Ascending aorta (tissue), 2 donors: ENCODE measurements around the gene TRMT44. TPM values are rescaled to one million over a fixed set of nuclear protein-coding genes. Genes with fewer than 3 reads are reported as not detected.
"Not testable (repeated sequence)": the region's sequence is repeated elsewhere in the genome, so short reads cannot be mapped to it uniquely, and the experiment has no call there.

Experiments used
- DNase-seq, 2 donors: peaks; one replicate each; pipeline ENCODE4 v3.0.0-alpha.2; 2019; ENCODE audit warnings: low spot score in 2 of 2
- H3K27ac ChIP-seq, 2 donors: fragments of 200-600 bp; sonication (generic); one replicate each; pipeline ENCODE4 v1.5.1; 2016 to 2017; ENCODE audit warnings: mild to moderate bottlenecking in 1 of 2
- H3K27me3 ChIP-seq: fragments of 200-600 bp; sonication (generic); one replicate; pipeline ENCODE4 v1.5.1; 2017
- H3K36me3 ChIP-seq, 2 donors: fragments of 200-600 bp; sonication (generic); one replicate each; pipeline ENCODE4 v1.5.1; 2016
- H3K4me1 ChIP-seq, 2 donors: fragments of 200-600 bp; sonication (generic); one replicate each; pipeline ENCODE4 v1.5.1; 2016 to 2017; ENCODE audit warnings: mild to moderate bottlenecking in 1 of 2
- H3K4me3 ChIP-seq, 2 donors: fragments of 200-600 bp; sonication (generic); one replicate each; pipeline ENCODE4 v1.5.1; 2016 to 2017; ENCODE audit warnings: mild to moderate bottlenecking in 1 of 2
- H3K9me3 ChIP-seq, 2 donors: fragments of 200-600 bp; sonication (generic); one replicate each; pipeline ENCODE4 v1.5.1; 2016
- intact Hi-C: fragments of 100-400 bp; cut with DNase I; formaldehyde crosslinking; loops from one replicate; pipeline ENCODE4 v1.15.1; 2023
- total RNA-seq: library from RNA; depleted of rRNA; stranded (reverse); fragments of >200 nt; gene quantifications from one replicate; pipeline ENCODE4 v1.1.0, GENCODE V29; 2016
- TF ChIP-seq, protein P1 (sequence below), 3 experiments: fragments of 200-600 bp in 2 of 3; fragments of 450-650 bp in 1 of 3; sonication (generic) in 2 of 3; IDR thresholded peaks; one replicate each; pipeline ENCODE4 v1.5.1; 2016 to 2019; ENCODE audit warnings: antibody characterized with exemption in 3 of 3, mild to moderate bottlenecking in 1 of 3, moderate library complexity in 1 of 3

TRMT44 gene
- total RNA-seq, 1 donor from 2014 or later, result 39.8 TPM

DNA sequence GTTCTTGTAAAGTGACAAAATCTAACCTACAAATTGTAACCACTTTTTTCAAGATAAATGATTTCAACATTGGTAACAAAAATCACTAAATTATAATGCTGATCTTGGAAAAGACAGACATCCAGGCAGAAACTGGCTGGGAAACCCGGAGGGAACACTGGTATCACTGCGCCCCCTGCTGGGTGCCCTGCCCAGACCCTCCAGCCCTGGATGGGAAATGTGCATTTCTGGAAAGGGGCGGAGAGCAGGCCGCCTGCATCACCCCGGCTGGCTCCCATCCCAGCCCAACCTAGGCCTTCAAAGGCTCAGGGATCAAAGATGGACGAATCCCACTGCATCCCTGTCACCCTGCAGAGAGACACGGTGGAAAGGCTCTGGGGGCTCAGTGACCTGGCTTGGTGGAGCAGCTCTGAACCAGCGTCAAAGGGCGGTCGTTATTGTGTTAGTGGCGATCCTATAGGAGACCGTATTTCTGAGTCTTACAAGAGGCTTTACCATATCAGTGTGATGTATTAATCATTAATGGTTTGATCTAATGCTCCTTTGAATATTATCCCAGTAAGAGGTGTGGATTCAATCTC lies 37.3 kb upstream of the TRMT44 start:
- Histone ChIP-seq H3K36me3 (peaks cover 48% of the 10 kb centered on the region in 2 donors), H3K9me3 (no peaks in the 10 kb centered on the region), H3K4me3 (no peak overlapping the region), H3K27me3 (no peaks in the 10 kb centered on the region), H3K27ac (peak overlapping the region; percentile 86 to 89), H3K4me1 (peaks cover 15 to 19% of the 10 kb centered on the region in 2 donors)
- intact Hi-C loops, result loop anchor here (1.0 to 2.0 kb wide), 4 partner anchors 26 to 161 kb away; partner anchors contain the start of genes ACOX3 and TRMT44
- peak in 1 of 2 donors; percentile 92 for DNase-seq
- TF ChIP-seq, protein P1, sequence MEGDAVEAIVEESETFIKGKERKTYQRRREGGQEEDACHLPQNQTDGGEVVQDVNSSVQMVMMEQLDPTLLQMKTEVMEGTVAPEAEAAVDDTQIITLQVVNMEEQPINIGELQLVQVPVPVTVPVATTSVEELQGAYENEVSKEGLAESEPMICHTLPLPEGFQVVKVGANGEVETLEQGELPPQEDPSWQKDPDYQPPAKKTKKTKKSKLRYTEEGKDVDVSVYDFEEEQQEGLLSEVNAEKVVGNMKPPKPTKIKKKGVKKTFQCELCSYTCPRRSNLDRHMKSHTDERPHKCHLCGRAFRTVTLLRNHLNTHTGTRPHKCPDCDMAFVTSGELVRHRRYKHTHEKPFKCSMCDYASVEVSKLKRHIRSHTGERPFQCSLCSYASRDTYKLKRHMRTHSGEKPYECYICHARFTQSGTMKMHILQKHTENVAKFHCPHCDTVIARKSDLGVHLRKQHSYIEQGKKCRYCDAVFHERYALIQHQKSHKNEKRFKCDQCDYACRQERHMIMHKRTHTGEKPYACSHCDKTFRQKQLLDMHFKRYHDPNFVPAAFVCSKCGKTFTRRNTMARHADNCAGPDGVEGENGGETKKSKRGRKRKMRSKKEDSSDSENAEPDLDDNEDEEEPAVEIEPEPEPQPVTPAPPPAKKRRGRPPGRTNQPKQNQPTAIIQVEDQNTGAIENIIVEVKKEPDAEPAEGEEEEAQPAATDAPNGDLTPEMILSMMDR (IDR thresholded peaks at IDR 0.05), result peak; percentile 83 to 88 (median 88)

DNA sequence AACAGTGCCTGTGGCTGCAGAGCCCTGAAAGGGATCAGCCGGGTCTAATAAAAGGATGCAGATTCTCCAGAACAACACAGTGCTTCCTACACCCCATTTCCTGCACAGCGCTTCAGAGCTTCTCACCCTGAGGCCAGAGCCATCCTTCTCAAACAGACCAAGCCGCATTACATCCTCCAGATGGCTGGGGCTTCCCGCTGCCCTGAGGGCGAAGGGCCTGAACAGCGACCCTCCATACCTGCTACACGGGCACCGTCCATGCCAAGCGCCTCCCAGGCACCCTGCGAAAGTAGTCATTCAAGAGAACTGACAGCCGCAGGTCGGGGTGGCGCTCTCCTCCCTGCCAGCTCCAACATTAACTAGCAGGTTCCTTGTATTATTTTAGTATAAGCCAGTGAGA lies 36.6 kb upstream of the TRMT44 start:
- Histone ChIP-seq H3K27me3 (no peaks in the 10 kb centered on the region), H3K4me1 (peaks cover 15 to 19% of the 10 kb centered on the region in 2 donors), H3K9me3 (no peaks in the 10 kb centered on the region), H3K4me3 (no peak overlapping the region), H3K27ac (no peak overlapping the region), H3K36me3 (peaks cover 46 to 47% of the 10 kb centered on the region in 2 donors)
- TF ChIP-seq, protein P1 (IDR thresholded peaks at IDR 0.05), result no peak
- DNase-seq, result no peak
- intact Hi-C loops, result loop anchor here (1.0 to 2.0 kb wide), 4 partner anchors 25 to 162 kb away; partner anchors contain the start of genes ACOX3 and TRMT44

DNA sequence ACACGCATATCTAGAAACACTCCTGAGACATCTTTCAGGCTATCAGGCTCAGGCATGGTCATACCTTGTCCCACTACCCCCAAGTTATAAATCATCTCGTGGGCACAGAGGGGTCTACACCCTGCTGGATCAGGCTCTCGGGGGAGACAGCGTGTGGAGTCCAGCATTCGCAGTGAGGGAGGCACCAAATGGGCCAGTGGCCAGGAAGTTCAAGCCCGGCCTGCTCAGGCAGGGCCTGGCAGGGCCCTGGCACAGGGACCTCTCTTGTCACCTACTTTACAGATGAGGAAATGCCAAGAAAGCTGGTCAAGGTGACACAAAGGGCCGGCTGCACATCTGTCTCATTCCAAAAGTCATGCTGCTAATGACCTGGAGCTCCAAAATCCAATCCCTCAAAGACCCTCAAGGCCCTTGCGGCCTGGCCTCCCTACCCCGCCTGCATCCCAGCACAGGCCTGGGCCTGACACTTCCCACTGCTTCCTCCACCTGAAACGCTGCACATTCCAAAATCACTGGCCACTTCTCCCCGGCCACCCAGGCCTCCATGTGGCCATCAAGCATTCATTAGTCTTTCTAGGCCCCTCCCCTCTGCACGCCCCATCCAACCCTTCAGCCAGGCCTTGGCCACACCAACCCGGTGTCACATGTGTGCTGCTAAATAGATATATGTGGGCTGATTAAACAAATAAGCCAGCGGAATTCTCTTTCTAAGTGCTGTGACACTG lies 35.6 kb upstream of the TRMT44 start:
- no peak for DNase-seq
- Histone ChIP-seq H3K4me3 (no peak overlapping the region), H3K27ac (peak overlapping the region in 1 of 2 donors; percentile 14), H3K27me3 (no peaks in the 10 kb centered on the region), H3K4me1 (peaks cover 15 to 21% of the 10 kb centered on the region in 2 donors), H3K9me3 (no peaks in the 10 kb centered on the region), H3K36me3 (peaks cover 46 to 47% of the 10 kb centered on the region in 2 donors)
- TF ChIP-seq, protein P1 (IDR thresholded peaks at IDR 0.05), result no peak
- intact Hi-C loops, result no loop called here

DNA sequence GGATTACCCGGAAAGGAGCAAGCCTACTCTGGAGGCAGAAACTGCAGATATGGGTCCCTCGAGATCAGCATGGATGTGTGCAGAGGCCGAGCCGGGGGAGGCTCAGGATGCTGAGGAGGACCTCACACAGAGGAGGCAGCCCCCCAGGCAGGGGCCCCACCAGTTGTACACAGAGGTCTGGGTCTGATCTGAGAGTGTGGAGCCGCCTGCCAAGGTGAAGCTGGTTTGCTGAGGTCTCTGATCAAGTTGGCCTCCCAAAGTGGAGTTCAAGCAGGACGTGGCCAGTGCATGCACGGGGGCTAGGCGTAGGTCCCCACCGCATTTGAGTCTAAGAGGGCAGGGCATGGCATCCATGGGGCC lies 35.1 kb upstream of the TRMT44 start:
- intact Hi-C loops, result no loop called here
- H3K27ac ChIP-seq, result peak overlapping the region in 1 of 2 donors; percentile 14

DNA sequence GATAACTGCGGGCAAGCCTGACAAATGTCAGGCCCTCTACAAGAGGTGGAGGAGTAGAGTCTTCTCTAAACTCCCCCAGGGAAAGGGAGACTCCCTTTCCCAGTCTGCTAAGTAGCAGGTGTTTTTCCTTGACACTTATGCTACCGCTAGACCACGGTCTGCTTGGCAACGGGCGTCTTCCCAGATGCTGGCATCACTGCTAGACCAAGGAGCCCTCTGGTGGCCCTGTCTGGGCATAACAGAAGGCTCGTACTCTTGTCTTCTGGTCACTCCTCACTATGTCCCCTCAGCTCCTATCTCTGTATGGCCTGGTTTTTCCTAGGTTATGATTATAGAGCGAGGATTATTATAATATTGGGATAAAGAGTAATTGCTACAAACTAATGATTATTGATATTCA lies 33.7 kb upstream of the TRMT44 start:
- H3K4me3 ChIP-seq, intact Hi-C loops, H3K9me3 ChIP-seq, DNase-seq, H3K27me3 ChIP-seq, H3K27ac ChIP-seq: not testable (repeated sequence)
- TF ChIP-seq, protein P1 (IDR thresholded peaks at IDR 0.05), result peak; percentile 32 to 50 (median 44)
- H3K36me3 ChIP-seq, result peaks cover 56 to 61% of the 10 kb centered on the region in 2 donors
- H3K4me1 ChIP-seq, result peaks cover 12 to 23% of the 10 kb centered on the region in 2 donors

More for the DNA sequence above, 35.1 kb upstream of the TRMT44 start:
- H3K4me1 ChIP-seq, result peaks cover 15 to 24% of the 10 kb centered on the region in 2 donors
- no peak overlapping the region for H3K4me3 ChIP-seq
- no peak for DNase-seq
- H3K36me3 ChIP-seq, result peaks cover 48 to 50% of the 10 kb centered on the region in 2 donors
- TF ChIP-seq, protein P1 (IDR thresholded peaks at IDR 0.05), result no peak
- H3K27me3 ChIP-seq, result no peaks in the 10 kb centered on the region
- no peaks in the 10 kb centered on the region for H3K9me3 ChIP-seq
